H1 (cell line): ENCODE measurements around the gene DTNB. TPM values are rescaled to one million over a fixed set of nuclear protein-coding genes. Genes with fewer than 3 reads are reported as not detected.

ENCODE experiments used
- CTCF ChIA-PET: fragments of 300-600 bp; sonication (Branson Sonifier 250); formaldehyde crosslinking; loops from one replicate; lab custom pipeline; 2021; ENCODE audit not compliant: partially characterized antibody; lab: Charles Lee
- POLR2A ChIA-PET: fragments of 300-600 bp; sonication (Branson Sonifier 250); formaldehyde crosslinking; loops from one replicate; lab custom pipeline; 2021; ENCODE audit warnings: inconsistent platforms; ENCODE audit not compliant: partially characterized antibody; lab: Charles Lee
- DNase-seq, 2 experiments: peaks; one replicate each; pipeline versions ENCODE4 v3.0.0 to v3.0.0-alpha.2; 2010 to 2022; ENCODE audit warnings: low spot score in 2 of 2, low read depth in 1 of 2, mixed read lengths in 1 of 2
- FAIRE-seq: peaks from 2 replicates; lab custom pipeline; 2011; peaks lifted over from hg19 to GRCh38; lab: Jason Lieb, UNC
- H2AFZ ChIP-seq: 2 replicates; pipeline ENCODE4 v1.8.1; 2012; ENCODE audit warnings: low read length, inconsistent platforms
- H2AK5ac ChIP-seq: 2 replicates; pipeline ENCODE4 v1.6.1; 2013; ENCODE audit warnings: low read depth, low read length
- H2BK120ac ChIP-seq: replicated peaks from 2 replicates; pipeline ENCODE3; 2013; ENCODE audit warnings: low read depth, low read length, inconsistent platforms
- H2BK12ac ChIP-seq: 2 replicates; pipeline ENCODE4 v1.6.1; 2013; ENCODE audit warnings: low read depth, low read length
- H2BK15ac ChIP-seq: 2 replicates; pipeline ENCODE4 v1.6.1; 2013; ENCODE audit warnings: low read length
- H2BK20ac ChIP-seq: 2 replicates; pipeline ENCODE4 v1.6.1; 2013; ENCODE audit warnings: low read length
- H2BK5ac ChIP-seq: 2 replicates; pipeline ENCODE4 v1.6.1; 2013; ENCODE audit warnings: low read depth, low read length
- H3K14ac ChIP-seq: 2 replicates; pipeline ENCODE4 v1.6.1; 2013; ENCODE audit warnings: inconsistent platforms; ENCODE audit not compliant: insufficient read length
- H3K18ac ChIP-seq: 2 replicates; pipeline ENCODE4 v1.6.1; 2013; ENCODE audit warnings: low read length; ENCODE audit errors: extremely low read depth
- H3K23ac ChIP-seq: 2 replicates; pipeline ENCODE4 v1.6.1; 2013; ENCODE audit warnings: inconsistent platforms; ENCODE audit not compliant: insufficient read length
- H3K23me2 ChIP-seq: 2 replicates; pipeline ENCODE4 v1.6.1; 2013; ENCODE audit warnings: low read depth, low read length
- H3K27ac ChIP-seq: 2 replicates; pipeline ENCODE4 v1.6.1; 2011; ENCODE audit warnings: low read depth, low read length, inconsistent platforms
- H3K27me3 ChIP-seq, 4 experiments: replicated peaks in 1 of 4; 1 replicate in 1 of 4; 2 replicates in 3 of 4; pipeline versions ENCODE4 v1.6.1 to v1.8.1; 2011 to 2013; ENCODE audit warnings: low read length in 3 of 4, mild to moderate bottlenecking in 3 of 4, inconsistent platforms in 2 of 4, mixed read lengths in 2 of 4, moderate library complexity in 1 of 4; ENCODE audit not compliant: control insufficient read depth in 3 of 4, insufficient read depth in 3 of 4; ENCODE audit errors: extremely low read depth in 1 of 4
- H3K36me3 ChIP-seq, 4 experiments: 2 replicates each; pipeline versions ENCODE4 v1.6.1 to v1.8.1; 2011 to 2013; ENCODE audit warnings: mild to moderate bottlenecking in 4 of 4, low read length in 3 of 4, moderate library complexity in 2 of 4, control low read depth in 1 of 4, inconsistent platforms in 1 of 4; ENCODE audit not compliant: insufficient read depth in 4 of 4, control insufficient read depth in 2 of 4
- H3K4ac ChIP-seq: replicated peaks from 2 replicates; pipeline ENCODE3; 2013; ENCODE audit warnings: low read length, low read depth, mixed read lengths, inconsistent platforms; ENCODE audit not compliant: insufficient read length
- H3K4me1 ChIP-seq, 4 experiments: replicated peaks in 1 of 4; 1 replicate in 1 of 4; 2 replicates in 3 of 4; pipeline versions ENCODE4 v1.6.1 to v1.8.1; 2011 to 2013; ENCODE audit warnings: low read length in 3 of 4, inconsistent platforms in 2 of 4, mixed read lengths in 1 of 4; ENCODE audit not compliant: insufficient read depth in 4 of 4, control insufficient read depth in 3 of 4
- H3K4me2 ChIP-seq, 2 experiments: 2 replicates each; pipeline versions ENCODE4 v1.6.1 to v1.8.1; 2011 to 2013; ENCODE audit warnings: low read depth in 2 of 2, low read length in 2 of 2, control low read depth in 1 of 2, inconsistent platforms in 1 of 2, mild to moderate bottlenecking in 1 of 2; ENCODE audit not compliant: insufficient read depth in 1 of 2
- H3K4me3 ChIP-seq, 4 experiments: fragments of 200-600, 300-600 bp in 1 of 4; sonication (generic), shearing (Covaris generic), sonication (Bioruptor Twin) in 1 of 4; 2 replicates each; pipeline versions ENCODE4 v1.5.1 to v1.8.1; 2011 to 2016; ENCODE audit warnings: low read length in 4 of 4, low read depth in 3 of 4, control low read depth in 2 of 4, inconsistent platforms in 2 of 4, mild to moderate bottlenecking in 2 of 4, mixed read lengths in 1 of 4, moderate library complexity in 1 of 4; ENCODE audit not compliant: insufficient read depth in 2 of 4; ENCODE audit errors: extremely low read depth in 1 of 4
- H3K56ac ChIP-seq: replicated peaks from 2 replicates; pipeline ENCODE3; 2013; ENCODE audit warnings: low read depth, mild to moderate bottlenecking, mixed read lengths, low read length, inconsistent platforms; ENCODE audit not compliant: insufficient read length
- H3K79me1 ChIP-seq: 2 replicates; pipeline ENCODE4 v1.6.1; 2013; ENCODE audit warnings: low read depth, low read length, control low read depth
- H3K79me2 ChIP-seq, 2 experiments: 2 replicates each; pipeline versions ENCODE4 v1.6.1 to v1.8.1; 2012 to 2013; ENCODE audit warnings: low read length in 2 of 2, mild to moderate bottlenecking in 2 of 2, inconsistent platforms in 1 of 2; ENCODE audit not compliant: insufficient read depth in 2 of 2, control insufficient read depth in 1 of 2
- H3K9ac ChIP-seq, 4 experiments: replicated peaks in 1 of 4; 1 replicate in 1 of 4; 2 replicates in 3 of 4; pipeline versions ENCODE4 v1.6.1 to v1.8.1; 2011 to 2013; ENCODE audit warnings: low read depth in 3 of 4, low read length in 3 of 4, control low read depth in 2 of 4, mild to moderate bottlenecking in 2 of 4, moderate library complexity in 2 of 4, inconsistent platforms in 1 of 4; ENCODE audit errors: extremely low read depth in 1 of 4
- H3K9me3 ChIP-seq, 2 experiments: 2 replicates each; pipeline versions ENCODE4 v1.6.1 to v1.8.1; 2012 to 2013; ENCODE audit warnings: mild to moderate bottlenecking in 2 of 2, moderate library complexity in 2 of 2, control low read depth in 1 of 2, inconsistent platforms in 1 of 2, low read depth in 1 of 2, low read length in 1 of 2, mixed read lengths in 1 of 2; ENCODE audit not compliant: insufficient read depth in 2 of 2
- H4K20me1 ChIP-seq, 2 experiments: replicated peaks in 1 of 2; 2 replicates each; pipeline versions ENCODE3 to v1.8.1; 2011 to 2013; ENCODE audit warnings: inconsistent platforms in 2 of 2, low read length in 2 of 2, mild to moderate bottlenecking in 1 of 2; ENCODE audit not compliant: insufficient read depth in 2 of 2, control insufficient read depth in 1 of 2
- H4K5ac ChIP-seq: 2 replicates; pipeline ENCODE4 v1.6.1; 2013; ENCODE audit warnings: low read length, low read depth, mixed read lengths, inconsistent platforms; ENCODE audit not compliant: insufficient read length
- H4K8ac ChIP-seq: 2 replicates; pipeline ENCODE4 v1.8.0; 2013; ENCODE audit warnings: mild to moderate bottlenecking, moderate library complexity, low read length, inconsistent platforms; ENCODE audit not compliant: insufficient read depth; ENCODE audit errors: extremely low read depth
- H4K91ac ChIP-seq: replicated peaks from 2 replicates; pipeline ENCODE3; 2013; ENCODE audit warnings: low read length, mixed read lengths, inconsistent platforms; ENCODE audit not compliant: insufficient read length
- BRCA1 ChIP-seq: IDR thresholded peaks from 2 replicates; pipeline ENCODE4 v1.6.1; 2012; ENCODE audit warnings: low read depth, low read length, improper control_type of control experiment
- GABPA ChIP-seq: IDR thresholded peaks from 2 replicates; pipeline ENCODE4 v1.6.1; 2011; ENCODE audit warnings: mild to moderate bottlenecking, low read length, moderate library complexity, borderline replicate concordance; ENCODE audit not compliant: insufficient read depth
- JUND ChIP-seq: IDR thresholded peaks from 2 replicates; pipeline ENCODE4 v1.6.1; 2011; ENCODE audit warnings: mild to moderate bottlenecking, improper control_type of control experiment, low read length
- NRF1 ChIP-seq: IDR thresholded peaks from 2 replicates; pipeline ENCODE4 v1.6.1; 2011; ENCODE audit warnings: mild to moderate bottlenecking, low read depth, low read length, improper control_type of control experiment
- RNF2 ChIP-seq: fragments of 200-900, 300-1000 bp; sonication (generic); IDR thresholded peaks from 2 replicates; pipeline ENCODE4 v1.7.1; 2016; ENCODE audit warnings: borderline replicate concordance, low read depth, mild to moderate bottlenecking, antibody characterized with exemption, low read length; ENCODE audit not compliant: poor library complexity, severe bottlenecking; ENCODE audit errors: missing control alignments
- RXRA ChIP-seq: IDR thresholded peaks from 2 replicates; pipeline ENCODE4 v1.6.1; 2011; ENCODE audit warnings: low read depth, mild to moderate bottlenecking, low read length, moderate library complexity; ENCODE audit not compliant: insufficient read depth
- SUZ12 ChIP-seq: fragments of 200-600 bp; sonication (generic); IDR thresholded peaks from 2 replicates; pipeline ENCODE4 v1.6.1; 2012; ENCODE audit warnings: mild to moderate bottlenecking, inconsistent platforms, low read length, moderate library complexity, mixed read lengths
- WGBS, 2 experiments: shearing (Covaris generic) in 1 of 2; methylation state at CpG; one replicate each; pipeline versions ENCODE4 v1.1.6 to v1.1.7; 2013 to 2015; ENCODE audit warnings: low lambda C conversion rate in 2 of 2, mixed read lengths in 2 of 2, inconsistent platforms in 1 of 2, low coverage in 1 of 2, missing lambda C conversion rate in 1 of 2; ENCODE audit not compliant: insufficient replicate concordance in 2 of 2, insufficient coverage in 1 of 2, insufficient read length in 1 of 2; ENCODE audit errors: extremely low coverage in 1 of 2, missing lambda C conversion rate in 1 of 2; 5-methylcytosine and 5-hydroxymethylcytosine counted together
- polyA plus RNA-seq, 7 experiments: library from polyadenylated mRNA; depleted of rRNA in 3 of 7; stranded (reverse) in 5 of 7; unstranded in 2 of 7; fragments of >200 nt in 5 of 7; fragments of 200-250 nt in 2 of 7; gene quantifications; 1 replicate in 5 of 7; 2 replicates in 1 of 7; 4 replicates in 1 of 7; pipeline versions ENCODE4 v1.2.1 to v1.2.3, GENCODE V29; 2011 to 2013; ENCODE audit warnings: missing spikeins in 2 of 7, mixed read lengths in 2 of 7
- total RNA-seq: library from RNA; stranded (reverse); fragmentation: NEBNext Ultra II Directional; extraction: Animal tissue kit (Norgen Biotek cat#: 25700); gene quantifications from 2 replicates; pipeline ENCODE4 v1.2.1, GENCODE V29; 2021

The DTNB gene
- total and polyA plus RNA-seq, 2 of the 8 experiments (the other 6 are each of a cell fraction or from before 2014, with no cell fraction given), result 39.6 to 49.5 TPM

DNA sequence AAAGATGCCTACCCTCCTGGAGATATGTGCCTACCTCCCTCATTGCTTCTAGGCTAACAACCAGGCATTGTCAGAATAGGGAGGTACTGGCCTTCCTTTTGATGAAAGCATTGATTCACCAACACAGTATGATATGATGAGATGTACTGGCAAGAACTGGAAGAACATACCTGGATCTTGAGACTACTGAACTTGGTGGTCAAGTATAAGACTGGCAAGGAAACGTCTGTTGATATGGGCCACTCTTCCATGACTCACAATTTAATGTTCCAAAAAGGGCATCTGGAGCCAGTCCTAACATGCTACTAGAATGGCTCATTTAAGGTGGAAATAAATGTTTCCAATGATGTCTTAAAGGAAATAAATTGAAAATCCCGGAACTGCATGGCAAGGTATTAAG, 18.1 kb downstream of the DTNB start:
- Histone ChIP-seq H4K5ac (no peak overlapping the region), H3K27ac (no peak overlapping the region)
- FAIRE-seq, result no peak

More for the DNA sequence above, 18.1 kb downstream of the DTNB start:
- ChIA-PET CTCF (interaction anchor here (1.0 to 1.5 kb wide), 2 partner anchors 45 to 47 kb away, joined by 3 to 4 read pairs; no protein-coding TSS in a partner anchor), POLR2A (interaction anchor here (1.1 kb wide), 1 partner anchor 9 kb away, joined by 3 read pairs; no protein-coding TSS in a partner anchor)
- Histone ChIP-seq H4K8ac (no peak overlapping the region), H3K4me1 (no peaks in the 10 kb centered on the region), H3K36me3 (peaks cover 0 to 8% (median 2%) of the 10 kb centered on the region in 4 experiments; a peak in 3 of 8 replicates), H3K4me2 (no peak overlapping the region), H2BK12ac (no peak overlapping the region), H2BK5ac (no peak overlapping the region), H2BK120ac (no peak overlapping the region), H3K56ac (no peak overlapping the region), H4K91ac (no peak overlapping the region), H4K20me1 (peaks cover 3 to 4% of the 10 kb centered on the region in 2 experiments), H3K23me2 (no peaks in the 10 kb centered on the region; the same call in 1 of the 2 replicates), H2BK15ac (no peak overlapping the region), H3K9me3 (no peaks in the 10 kb centered on the region), H3K4me3 (no peak overlapping the region), H3K23ac (no peak overlapping the region), H3K27me3 (no peaks in the 10 kb centered on the region), H3K79me1 (peaks cover 3% of the 10 kb centered on the region), H3K79me2 (peaks cover 3 to 69% of the 10 kb centered on the region in 2 experiments), H2BK20ac (no peak overlapping the region), H3K18ac (no peak overlapping the region), H2AFZ (no peak overlapping the region), H3K9ac (no peak overlapping the region), H2AK5ac (no peak overlapping the region), H3K4ac (no peak overlapping the region), H3K14ac (no peak overlapping the region)
- TF ChIP-seq SUZ12 (no peak), RNF2 (no peak), RXRA (no peak), JUND (no peak), NRF1 (no peak), BRCA1 (no peak), GABPA (no peak)
- DNase-seq, result no peak
- WGBS, 2 experiments, result 82% methylated on average over 2 of the region's 2 CpGs; no CpG with 5 or more reads in 1 of the 2 experiments
